Endothelial cell of umbilical vein (primary cell): ENCODE data around the gene TAS2R13. TPM values are rescaled to one million over a fixed set of nuclear protein-coding genes. Genes with fewer than 3 reads are reported as not detected.

Source experiments
- BruUV-seq: library from RNA; stranded (reverse); fragments of 400-500 nt; replicated peaks from 2 replicates; lab custom pipeline; 2021; lab: Mats Ljungman, UMichigan
- CTCF ChIA-PET: fragments of 300-600, 350-600 bp; sonication (Branson Sonifier 250); formaldehyde crosslinking; loops from one replicate; lab custom pipeline; 2021; ENCODE audit warnings: antibody characterized with exemption, inconsistent platforms; lab: Charles Lee
- POLR2A ChIA-PET: fragments of 300-600, 350-600 bp; sonication (Branson Sonifier 250); formaldehyde crosslinking; loops from one replicate; lab custom pipeline; 2021; ENCODE audit warnings: antibody characterized with exemption, inconsistent platforms; lab: Charles Lee
- DNase-seq: peaks from one replicate; pipeline ENCODE4 v3.0.0-alpha.2; 2011; ENCODE audit warnings: low read depth, low spot score
- FAIRE-seq: peaks from 2 replicates; lab custom pipeline; 2011; peaks lifted over from hg19 to GRCh38; lab: Jason Lieb, UNC
- H2AFZ ChIP-seq: 2 replicates; pipeline ENCODE4 v1.6.0; 2012; ENCODE audit warnings: low read depth, low read length, control low read depth, inconsistent platforms
- H3K27ac ChIP-seq: 2 replicates; pipeline ENCODE4 v1.5.1; 2011; ENCODE audit warnings: low read depth, mild to moderate bottlenecking, control low read depth, low read length, moderate library complexity; ENCODE audit not compliant: insufficient read depth
- H3K27me3 ChIP-seq, 2 experiments: 2 replicates each; pipeline versions ENCODE4 v1.6.0 to v1.6.1; 2011; ENCODE audit warnings: low read length in 2 of 2, mixed read lengths in 1 of 2; ENCODE audit not compliant: control insufficient read depth in 2 of 2, insufficient read depth in 2 of 2
- H3K36me3 ChIP-seq, 2 experiments: 2 replicates in 1 of 2; 3 replicates in 1 of 2; pipeline ENCODE4 v1.5.1; 2011; ENCODE audit warnings: low read length in 2 of 2, mild to moderate bottlenecking in 1 of 2, moderate library complexity in 1 of 2; ENCODE audit not compliant: control insufficient read depth in 2 of 2, insufficient read depth in 2 of 2; ENCODE audit errors: extremely low read depth in 1 of 2
- H3K4me1 ChIP-seq: 3 replicates; pipeline ENCODE4 v1.5.1; 2011; ENCODE audit warnings: mild to moderate bottlenecking, low read length; ENCODE audit not compliant: control insufficient read depth, insufficient read depth; ENCODE audit errors: extremely low read depth
- H3K4me2 ChIP-seq: 2 replicates; pipeline ENCODE4 v1.6.1; 2011; ENCODE audit warnings: low read length, control low read depth, mixed read lengths; ENCODE audit not compliant: insufficient read depth
- H3K4me3 ChIP-seq, 3 experiments: fragments of 200-600 bp in 1 of 3; sonication (generic), shearing (Covaris generic) in 1 of 3; replicated peaks in 1 of 3; 2 replicates each; pipeline ENCODE4 v1.5.1; 2011 to 2016; ENCODE audit warnings: control low read depth in 3 of 3, low read length in 3 of 3, mild to moderate bottlenecking in 2 of 3, inconsistent platforms in 1 of 3, low read depth in 1 of 3, moderate library complexity in 1 of 3; ENCODE audit not compliant: insufficient read depth in 1 of 3
- H3K79me2 ChIP-seq: 2 replicates; pipeline ENCODE4 v1.6.0; 2012; ENCODE audit warnings: low read length, inconsistent platforms; ENCODE audit not compliant: control insufficient read depth, insufficient read depth
- H3K9ac ChIP-seq: replicated peaks from 2 replicates; pipeline ENCODE3; 2011; ENCODE audit warnings: low read length, control low read depth; ENCODE audit not compliant: insufficient read depth; ENCODE audit errors: extremely low read depth
- H3K9me1 ChIP-seq: replicated peaks from 3 replicates; pipeline ENCODE4 v1.6.0; 2011; ENCODE audit warnings: mild to moderate bottlenecking, low read length; ENCODE audit not compliant: control insufficient read depth, insufficient read depth; ENCODE audit errors: extremely low read depth
- H3K9me3 ChIP-seq: replicated peaks from 2 replicates; pipeline ENCODE4 v1.5.1; 2012; ENCODE audit warnings: low read length, inconsistent platforms; ENCODE audit not compliant: control insufficient read depth, insufficient read depth
- H4K20me1 ChIP-seq: replicated peaks from 2 replicates; pipeline ENCODE3; 2011; ENCODE audit warnings: mild to moderate bottlenecking, low read length; ENCODE audit not compliant: control insufficient read depth, insufficient read depth; ENCODE audit errors: extremely low read depth
- CTCF ChIP-seq, 2 donors: IDR thresholded peaks; 1 replicate in 1 of 2; 2 replicates in 1 of 2; pipeline ENCODE4 v1.5.1; 2011; ENCODE audit warnings: low read length in 2 of 2, mild to moderate bottlenecking in 2 of 2, moderate library complexity in 2 of 2, control low read depth in 1 of 2, inconsistent platforms in 1 of 2, low read depth in 1 of 2; ENCODE audit not compliant: insufficient read depth in 1 of 2; ENCODE audit errors: extremely low read depth in 1 of 2
- EZH2 ChIP-seq: IDR thresholded peaks from 2 replicates; pipeline ENCODE4 v1.6.1; 2012; ENCODE audit warnings: borderline replicate concordance, low read depth, mild to moderate bottlenecking, moderate library complexity, low read length, inconsistent platforms; ENCODE audit not compliant: severe bottlenecking
- FOS ChIP-seq: IDR thresholded peaks from 2 replicates; pipeline ENCODE4 v1.6.1; 2011; ENCODE audit warnings: mild to moderate bottlenecking, low read length, moderate library complexity, borderline replicate concordance; ENCODE audit not compliant: insufficient read depth
- GATA2 ChIP-seq: IDR thresholded peaks from 2 replicates; pipeline ENCODE4 v1.7.0; 2011; ENCODE audit warnings: low read depth, mild to moderate bottlenecking, moderate library complexity, mixed read lengths, low read length; ENCODE audit not compliant: insufficient read length, insufficient read depth
- JUN ChIP-seq: IDR thresholded peaks from 2 replicates; pipeline ENCODE4 v1.6.1; 2011; ENCODE audit warnings: borderline replicate concordance, low read depth; ENCODE audit not compliant: insufficient read length, insufficient read depth
- MAX ChIP-seq: IDR thresholded peaks from 2 replicates; pipeline ENCODE4 v1.6.1; 2011; ENCODE audit not compliant: insufficient read depth, insufficient read length
- MYC ChIP-seq: IDR thresholded peaks from one replicate; pipeline ENCODE4 v1.6.1; 2011; ENCODE audit warnings: mild to moderate bottlenecking, low read depth, low read length
- POLR2A ChIP-seq: IDR thresholded peaks from 2 replicates; pipeline ENCODE4 v1.6.1; 2012; ENCODE audit warnings: low read depth, mild to moderate bottlenecking, control low read depth, low read length
- POLR2AphosphoS5 ChIP-seq: IDR thresholded peaks from 2 replicates; pipeline ENCODE4 v1.6.1; 2012; ENCODE audit warnings: low read depth, mild to moderate bottlenecking, control low read depth, low read length, moderate library complexity; ENCODE audit not compliant: insufficient read depth
- dilution Hi-C: fragments of 300-500 bp; cut with MboI; formaldehyde crosslinking; loops from one replicate; pipeline ENCODE4 v1.15.0; 2019; ENCODE audit warnings: low sequenced_read_pairs; ENCODE audit not compliant: extremely low pct_ligation_motif_present
- intact Hi-C: fragments of 100-400 bp; cut with micrococcal nuclease; formaldehyde crosslinking; loops from one replicate; pipeline ENCODE4 v1.10.0; 2022
- polyA plus RNA-seq, 4 experiments: library from polyadenylated mRNA; depleted of rRNA in 3 of 4; stranded (reverse) in 3 of 4; unstranded in 1 of 4; fragments of >200 nt; gene quantifications; 2 replicates each; pipeline versions ENCODE4 v1.2.1 to v1.2.3, GENCODE V29; 2011 to 2012; ENCODE audit warnings: missing spikeins in 1 of 4
- total RNA-seq: library from RNA; stranded (reverse); gene quantifications from 2 replicates; pipeline ENCODE4 v1.2.3, GENCODE V29; 2021

The TAS2R13 gene
- total and polyA plus RNA-seq, 2 donors (not counting 3 experiments of a cell fraction or from before 2014, with no cell fraction given) = 0.04 to 1.7 TPM

GRCh38 chr12:10873378-10873777 lies 36.0 kb downstream of the TAS2R13 start:
- Histone ChIP-seq H3K9me1 (no peaks in the 10 kb centered on the region), H3K36me3 (peaks cover 0 to 3% of the 10 kb centered on the region in 2 experiments), H3K79me2 (no peaks in the 10 kb centered on the region), H3K9ac (no peak overlapping the region), H3K27me3 (no peaks in the 10 kb centered on the region), H3K4me2 (no peak overlapping the region), H3K9me3 (no peaks in the 10 kb centered on the region), H3K27ac (no peak overlapping the region), H2AFZ (no peak overlapping the region), H4K20me1 (no peaks in the 10 kb centered on the region), H3K4me1 (no peaks in the 10 kb centered on the region), H3K4me3 (no peak overlapping the region)
- ChIA-PET POLR2A (interaction anchor here (1.1 kb wide), 1 partner anchor 11 kb away, joined by 3 read pairs; no protein-coding TSS in a partner anchor), CTCF (interaction anchor here (1.1 to 1.5 kb wide), 4 partner anchors 13 to 326 kb away, joined by 3 to 5 read pairs (median 4); no protein-coding TSS in a partner anchor)
- intact Hi-C loops (no loop called here), dilution Hi-C loops (no loop called here)
- no TSS peak for BruUV-seq
- FAIRE-seq (no peak), DNase-seq (peak; percentile 42)
- TF ChIP-seq CTCF (IDR thresholded peaks at IDR 0.05; ENCODE audit: extremely low read depth in 1 of 2, insufficient read depth in 1 of 2, low read depth in 1 of 2, low read length in 2 of 2) (no peak), POLR2A (no peak), FOS (no peak), MAX (no peak), JUN (no peak), MYC (no peak), EZH2 (no peak), POLR2AphosphoS5 (no peak), GATA2 (no peak)
